Activated CD4-positive, CD25-positive, alpha-beta regulatory T cell (primary cell): ENCODE measurements around the gene CCNDBP1.
"Not testable (repeated sequence)": the region's sequence is repeated elsewhere in the genome, so short reads cannot be mapped to it uniquely, and the experiment has no call there.

Experiments
- DNase-seq, 4 experiments: peaks; one replicate each; lab custom pipeline; 2025; lab: John Stamatoyannopoulos, UW

CCNDBP1 gene

DNA sequence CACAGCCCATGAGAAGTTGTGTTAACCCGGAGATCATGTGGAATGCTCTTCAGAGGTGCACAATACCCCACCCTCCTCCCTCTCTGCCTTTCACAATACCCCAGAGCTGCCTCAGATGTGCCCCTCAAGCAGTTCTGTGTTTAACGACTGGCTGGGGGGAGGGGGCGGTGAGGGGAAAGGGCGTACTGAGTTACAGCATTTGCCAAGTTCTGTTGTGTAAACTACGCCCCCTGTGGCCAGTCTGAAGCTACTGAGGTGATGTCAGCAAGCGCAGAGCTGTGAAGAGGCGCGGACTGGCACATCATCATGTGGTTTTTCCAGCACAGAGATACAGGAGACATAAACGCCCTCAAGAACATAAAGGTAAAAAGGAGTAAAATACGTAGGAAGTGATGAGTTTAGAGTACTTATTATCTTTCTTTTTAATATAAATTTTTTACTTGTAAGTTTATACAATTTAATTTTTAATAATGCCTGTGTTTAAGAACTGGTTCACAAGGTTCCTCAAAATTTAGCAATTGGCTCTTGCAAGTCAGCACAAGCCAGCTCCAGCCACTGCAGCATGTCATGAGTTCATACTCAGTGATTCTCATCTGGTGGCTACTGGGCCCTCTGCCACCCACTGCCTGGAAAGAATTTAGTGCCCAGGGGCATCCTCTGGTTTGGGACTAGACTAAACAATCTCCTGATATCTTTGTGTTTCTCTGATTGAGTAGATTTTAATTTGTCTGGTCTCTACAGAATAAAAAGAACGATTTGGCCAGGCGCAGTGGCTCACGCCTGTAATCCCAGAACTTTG, 33.9 kb downstream of the CCNDBP1 start:
- DNase-seq = no peak

DNA sequence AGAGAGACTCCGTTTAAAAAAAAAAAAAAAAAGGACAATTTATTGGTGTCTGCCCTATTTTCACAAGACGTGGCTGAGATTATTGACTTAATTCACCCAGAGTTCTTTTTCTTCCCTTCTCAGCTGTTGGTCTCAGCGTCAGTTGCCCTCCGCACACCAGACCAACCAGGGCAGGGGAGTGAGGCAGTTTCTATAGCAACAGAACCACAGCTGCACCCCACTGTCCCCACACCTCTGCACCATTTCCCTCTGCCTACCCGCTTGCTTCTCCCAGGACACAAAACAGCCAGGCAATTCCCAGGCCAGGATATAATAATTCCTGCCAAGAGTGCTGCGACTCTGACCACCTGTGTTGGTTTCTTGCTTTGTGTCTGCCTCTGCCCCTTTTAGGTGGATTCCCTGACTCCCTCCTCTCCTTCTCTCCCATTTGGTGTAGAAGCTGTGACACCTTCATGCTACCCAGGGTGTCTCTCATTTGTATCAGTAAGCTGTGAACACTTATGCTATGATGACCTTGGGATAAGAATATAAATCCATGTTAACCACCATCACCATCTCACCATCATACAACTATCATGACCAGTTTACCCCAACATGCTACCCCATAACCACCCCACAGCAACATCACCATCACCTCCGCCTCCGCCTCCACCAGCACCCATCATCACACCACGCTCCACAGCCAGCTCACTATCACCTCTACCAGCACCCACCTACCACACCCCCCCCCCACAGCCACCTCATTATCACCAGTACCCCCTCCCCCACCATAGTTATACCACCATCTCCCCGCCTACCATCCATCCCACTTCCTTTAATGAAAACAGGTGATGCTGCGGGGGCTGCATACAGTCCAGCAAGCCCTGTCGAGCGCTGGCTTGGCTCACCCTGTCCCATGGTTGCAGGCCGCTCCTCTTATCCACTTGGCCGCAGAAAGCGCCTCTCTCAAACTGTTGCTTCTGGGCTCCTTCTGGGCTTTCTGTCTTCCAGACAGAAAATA, 35.0 kb downstream of the CCNDBP1 start:
- no peak for DNase-seq

DNA sequence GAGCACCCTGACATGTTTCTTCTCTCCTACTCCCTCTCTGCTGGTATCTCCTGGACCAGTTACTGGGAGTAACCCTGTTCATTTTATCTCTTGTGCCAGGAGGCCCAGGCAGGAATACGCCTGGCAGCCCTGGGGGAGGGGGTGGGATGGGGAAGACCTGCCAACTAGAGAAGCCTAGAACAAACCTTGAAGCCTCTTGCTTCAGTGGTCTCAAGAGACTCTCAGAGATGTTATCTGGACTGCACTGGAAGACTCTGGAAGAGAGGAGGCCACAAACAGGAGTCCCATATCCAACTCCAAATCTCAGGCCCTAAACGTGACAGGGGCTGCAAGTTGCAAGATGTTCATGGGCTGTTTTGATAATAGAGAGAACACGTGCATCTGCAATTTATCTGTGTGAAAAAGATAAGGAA, 35.8 kb downstream of the CCNDBP1 start, which contains the start of gene EPB42:
EPB42 (minus strand) TSS at position 28 of the 413 bp plus-strand sequence. CDS start 193 bp downstream, outside the sequence.
- DNase-seq = no peak

DNA sequence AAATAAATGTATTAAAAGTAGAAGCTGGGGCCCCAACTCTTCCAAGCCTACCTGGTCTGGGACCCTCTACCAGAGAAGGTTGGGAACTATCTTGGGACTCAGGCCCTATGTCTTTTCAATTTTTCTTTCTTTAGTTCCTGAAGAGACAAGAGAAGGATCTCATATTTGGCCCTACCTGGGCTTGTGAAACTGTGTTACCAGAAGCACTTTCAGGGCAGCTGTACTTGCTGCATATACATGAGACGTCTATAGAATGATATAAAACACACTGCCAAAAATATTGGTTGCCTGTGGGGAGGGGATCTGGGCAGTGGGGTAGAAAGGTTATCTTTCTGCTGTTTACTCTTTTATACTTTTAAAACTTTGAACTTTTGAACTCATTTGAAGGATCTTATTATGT, 36.2 kb downstream of the CCNDBP1 start:
- DNase-seq = no peak

DNA sequence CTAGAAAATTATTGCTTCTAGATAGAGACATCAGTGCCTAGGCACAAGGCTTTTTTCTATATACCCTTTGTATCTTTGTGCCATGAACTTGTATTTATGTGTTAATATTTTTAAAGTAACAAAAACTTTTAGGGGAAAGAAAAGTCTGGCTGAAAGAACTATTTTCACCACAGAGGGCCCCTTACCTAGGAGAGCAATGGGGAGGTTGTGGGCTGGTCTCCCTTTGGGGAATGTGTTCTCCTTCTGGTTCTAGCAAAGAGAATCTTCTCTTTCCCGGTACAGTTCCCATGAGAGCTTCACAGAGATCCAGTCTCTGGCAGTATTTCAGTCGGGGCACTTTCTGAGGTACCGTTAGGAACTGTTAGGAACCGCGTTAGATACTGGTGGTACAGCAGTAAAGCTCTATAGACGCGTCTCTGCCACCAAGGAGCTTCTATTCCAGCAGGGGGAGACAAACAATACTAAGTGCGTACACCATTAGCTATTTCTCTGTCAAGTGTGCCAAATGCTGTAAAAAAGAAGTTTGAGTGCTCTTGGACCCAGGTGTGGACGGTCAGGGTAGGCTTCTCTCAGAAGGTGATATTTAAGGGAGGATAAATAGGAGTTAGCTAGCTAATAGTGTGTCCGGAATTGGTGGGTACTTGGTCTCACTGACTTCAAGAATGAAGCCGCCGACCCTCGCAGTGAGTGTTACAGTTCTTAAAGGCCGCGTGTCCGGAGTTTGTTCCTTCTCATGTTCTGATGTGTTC, 40.2 kb downstream of the CCNDBP1 start:
- DNase-seq = no peak

DNA sequence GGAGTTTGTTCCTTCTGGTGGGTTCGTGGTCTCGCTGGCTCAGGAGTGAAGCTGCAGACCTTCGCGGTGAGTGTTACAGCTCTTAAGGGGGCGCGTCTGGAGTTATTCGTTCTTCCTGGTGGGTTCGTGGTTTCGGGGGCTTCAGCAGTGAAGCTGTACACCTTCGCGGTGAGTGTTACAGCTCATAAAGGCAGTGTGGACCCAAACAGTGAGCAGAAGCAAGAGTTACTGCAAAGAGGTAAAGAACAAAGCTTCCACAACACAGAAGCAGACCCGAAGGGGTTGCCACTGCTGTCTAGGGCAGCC, 40.7 kb downstream of the CCNDBP1 start:
- DNase-seq = not testable (repeated sequence)

DNA sequence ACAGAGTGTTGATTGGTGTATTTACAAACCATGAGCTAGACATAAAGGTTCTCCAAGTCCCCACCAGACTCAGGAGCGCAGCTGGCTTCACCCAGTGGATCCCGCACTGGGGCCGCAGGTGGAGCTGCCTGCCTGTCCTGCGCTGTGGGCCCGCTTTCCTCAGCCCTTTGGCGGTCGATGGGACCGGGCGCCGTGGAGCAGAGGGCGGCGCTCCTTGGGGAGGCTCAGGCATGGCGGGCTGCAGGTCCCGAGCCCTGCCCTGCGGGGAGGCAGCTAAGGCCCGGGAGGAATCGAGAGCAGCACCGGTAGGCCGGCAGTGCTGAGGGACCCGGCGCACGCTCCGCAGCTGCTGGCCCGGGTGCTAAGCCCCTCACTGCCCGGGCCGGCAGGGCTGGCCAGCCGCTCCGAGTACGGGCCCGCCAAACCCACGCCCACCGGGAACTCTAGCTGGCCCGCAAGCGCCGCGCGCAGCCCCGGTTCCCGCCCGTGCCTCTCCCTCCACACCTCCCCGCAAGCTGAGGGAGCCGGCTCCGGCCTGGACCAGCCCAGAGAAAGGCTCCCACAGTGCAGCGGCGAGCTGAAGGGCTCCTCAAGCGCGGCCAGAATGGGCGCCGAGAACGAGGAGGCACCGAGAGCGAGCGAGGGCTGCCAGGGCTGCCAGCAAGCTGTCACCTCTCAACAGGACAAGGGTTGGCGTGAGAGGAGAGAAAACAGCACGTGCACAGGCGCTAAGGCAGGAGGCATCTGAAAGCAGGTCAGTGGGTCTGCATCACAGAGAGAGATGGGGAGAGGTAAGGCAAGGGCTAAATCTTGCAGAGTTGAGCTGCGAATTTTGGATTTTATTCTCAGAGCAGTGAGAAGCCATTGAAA, 41.5 kb downstream of the CCNDBP1 start:
- no peak for DNase-seq

DNA sequence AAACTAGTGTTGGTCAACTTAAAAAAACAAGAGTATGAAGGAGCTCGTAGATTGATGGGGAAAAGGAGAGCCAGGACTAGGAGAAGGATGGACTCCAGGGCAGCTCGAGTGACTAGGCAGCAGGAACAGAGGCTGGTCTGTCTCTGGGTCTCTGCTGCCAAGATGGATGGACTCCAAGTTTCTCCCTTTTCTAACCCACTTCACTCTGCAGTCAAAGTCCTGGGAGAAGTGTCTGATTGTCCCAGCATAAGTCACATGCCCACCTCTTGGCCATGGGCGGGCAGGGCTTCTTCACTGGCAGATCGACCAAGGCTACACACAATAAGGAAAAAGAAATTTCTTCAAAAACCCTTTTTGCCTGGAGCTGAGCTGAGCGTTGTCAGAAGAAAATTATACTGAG, 44.8 kb downstream of the CCNDBP1 start:
- no peak for DNase-seq

DNA sequence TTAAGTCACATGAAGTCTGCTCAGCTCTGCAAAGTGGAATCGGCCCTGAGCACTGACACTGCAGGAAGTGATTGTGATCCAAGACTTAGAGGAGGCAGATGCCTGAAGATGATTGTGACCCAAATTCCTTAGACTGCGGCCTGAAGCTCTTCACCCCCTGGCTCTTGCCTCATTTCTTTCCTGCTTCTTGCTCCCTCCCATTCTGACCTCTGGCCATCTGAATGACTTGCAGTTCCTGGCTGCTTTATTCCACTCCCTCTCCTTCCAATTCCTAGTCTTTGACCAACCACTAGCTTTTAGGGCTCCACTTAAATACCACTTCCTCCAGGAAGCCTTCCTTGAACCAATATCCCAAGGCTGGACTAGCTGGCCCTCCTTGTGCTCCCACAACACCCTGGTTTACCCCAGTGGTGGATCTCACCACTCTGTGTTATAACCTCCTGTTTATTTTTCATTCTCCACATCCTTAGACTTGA, 45.5 kb downstream of the CCNDBP1 start:
- DNase-seq = no peak

DNA sequence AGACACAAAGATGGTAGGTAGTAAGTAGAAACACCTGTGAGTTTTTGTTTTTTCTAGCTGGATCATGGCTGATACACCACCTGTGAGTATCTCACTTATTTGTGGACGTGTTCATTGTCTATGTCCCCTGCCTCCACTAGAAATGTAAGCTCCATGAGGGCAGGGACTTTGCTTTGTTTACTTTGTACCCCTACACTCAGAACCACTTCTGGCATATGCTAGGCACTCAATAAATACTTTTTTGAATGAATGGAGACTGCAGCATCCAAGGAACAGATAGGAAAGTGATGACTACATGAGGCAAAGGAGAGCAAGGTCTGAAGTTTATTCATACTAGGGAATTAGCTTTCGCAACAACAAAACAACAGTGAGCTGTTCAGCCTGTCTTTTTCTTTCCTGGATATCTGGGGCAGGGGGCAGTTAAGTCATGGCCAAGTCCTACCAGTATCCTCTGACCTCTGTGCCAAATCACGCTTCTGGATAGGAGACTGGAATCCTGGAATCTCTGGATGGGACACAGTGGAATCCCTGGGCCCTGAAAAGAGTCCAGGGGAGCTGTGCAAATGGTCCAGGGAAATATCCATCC, 47.2 kb downstream of the CCNDBP1 start:
- DNase-seq = no peak

DNA sequence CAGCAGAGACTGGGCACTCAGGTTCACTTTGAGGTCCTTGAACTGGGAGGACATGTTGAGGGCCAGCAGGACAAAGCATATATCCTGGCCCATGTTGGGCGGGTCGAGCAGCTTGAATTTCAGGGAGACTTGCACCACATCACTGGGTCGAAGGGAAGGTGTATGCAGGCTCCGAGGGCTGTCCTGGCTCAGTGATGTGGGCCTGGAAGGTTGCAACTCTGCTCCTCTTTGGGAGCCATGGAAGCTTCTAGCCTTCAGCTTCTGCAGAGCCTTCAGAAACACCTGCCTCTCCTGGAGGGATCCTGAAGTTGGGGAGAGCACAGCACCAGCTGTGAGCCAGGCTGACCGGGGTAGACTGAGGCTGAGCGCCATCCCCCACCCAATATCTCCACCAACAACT, 50.3 kb downstream of the CCNDBP1 start:
- DNase-seq = no peak

DNA sequence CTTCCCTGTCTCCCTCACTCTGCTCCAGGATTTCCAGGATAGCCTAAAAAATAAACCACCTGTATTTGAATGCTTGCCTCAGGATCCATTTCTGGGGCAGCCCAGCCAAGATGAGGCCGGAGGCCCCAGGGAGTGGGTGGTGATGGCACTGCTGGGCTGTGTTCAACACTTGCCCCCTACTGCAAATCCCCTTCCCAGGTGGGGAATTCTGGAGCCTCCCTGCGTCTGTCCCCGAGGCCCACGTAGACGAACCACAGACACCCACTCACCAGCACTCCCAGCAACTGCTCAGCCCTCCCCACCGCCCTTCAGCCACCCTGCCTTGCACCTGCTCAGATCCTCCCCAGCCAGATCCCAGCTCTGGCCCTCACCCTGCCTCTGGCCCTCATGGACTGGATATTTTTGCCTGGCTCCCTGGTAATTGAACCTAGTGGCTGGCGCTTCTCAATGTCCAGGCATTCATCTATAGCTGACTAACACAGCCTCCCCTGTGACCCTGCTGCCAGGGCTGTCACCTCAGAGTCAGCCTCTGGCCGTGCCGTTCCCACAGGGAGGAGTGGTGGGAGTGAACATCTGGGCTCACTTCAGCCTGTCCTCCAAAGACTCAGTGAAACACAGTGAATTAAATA, 52.8 kb downstream of the CCNDBP1 start:
- DNase-seq = no peak

DNA sequence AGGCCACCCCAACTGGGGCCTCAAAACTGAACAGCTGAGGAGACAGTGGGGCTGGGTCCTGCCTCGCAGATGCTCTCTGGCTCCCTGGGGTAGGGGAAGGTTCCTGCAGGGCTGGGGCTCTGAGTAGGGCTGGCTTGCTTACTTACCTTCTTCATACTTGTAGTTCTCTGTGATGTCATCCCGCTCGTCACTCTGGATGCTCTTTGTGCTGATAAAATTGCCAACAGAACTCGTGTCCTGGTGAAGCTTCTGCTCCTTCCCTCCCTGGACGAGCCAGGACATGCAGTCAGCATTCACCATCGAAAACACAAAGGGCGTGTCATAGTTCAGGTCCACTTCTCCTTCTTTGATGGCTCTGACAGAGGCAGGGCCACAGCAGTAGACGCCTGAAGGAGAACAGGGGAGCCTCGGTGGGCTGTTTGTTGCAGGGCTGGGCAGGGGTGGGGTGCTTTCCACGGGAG, 53.5 kb downstream of the CCNDBP1 start:
- DNase-seq = no peak

DNA sequence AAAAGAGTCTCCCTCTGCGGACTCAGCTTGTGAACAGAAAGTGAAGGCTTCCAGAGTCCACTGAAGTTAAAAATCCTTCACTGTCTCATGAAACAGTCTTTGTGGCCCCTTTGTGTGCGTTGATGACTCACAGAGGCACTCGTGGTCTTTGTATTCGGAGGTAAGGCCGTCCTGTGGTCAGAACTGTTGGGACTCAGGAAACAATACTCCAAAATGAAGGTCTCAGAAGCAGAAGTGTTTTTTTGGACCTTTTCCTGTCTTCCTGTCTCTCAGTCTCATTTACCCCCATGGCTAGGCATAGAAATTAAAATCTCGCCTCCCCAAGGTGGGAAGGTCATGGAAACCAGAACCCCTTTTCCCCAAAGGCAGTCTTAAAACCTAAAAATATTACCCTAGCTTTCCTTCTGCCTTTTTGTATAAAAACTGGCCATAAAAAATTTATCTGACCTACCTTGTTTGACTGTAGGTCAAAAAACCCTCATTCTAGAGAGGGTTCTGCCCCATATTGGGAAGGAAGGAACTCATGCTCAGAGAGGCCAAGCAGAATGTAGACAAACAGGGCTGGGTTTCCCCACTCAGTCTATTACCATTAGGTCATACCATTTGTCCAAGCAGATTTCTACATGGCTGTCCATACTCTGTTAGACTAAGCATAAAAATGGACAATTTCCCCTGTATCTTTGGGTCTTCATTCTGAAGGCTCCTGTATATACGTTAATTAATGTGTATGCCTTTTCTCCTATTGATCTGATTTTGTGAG, 54.7 kb downstream of the CCNDBP1 start:
- DNase-seq = no peak

DNA sequence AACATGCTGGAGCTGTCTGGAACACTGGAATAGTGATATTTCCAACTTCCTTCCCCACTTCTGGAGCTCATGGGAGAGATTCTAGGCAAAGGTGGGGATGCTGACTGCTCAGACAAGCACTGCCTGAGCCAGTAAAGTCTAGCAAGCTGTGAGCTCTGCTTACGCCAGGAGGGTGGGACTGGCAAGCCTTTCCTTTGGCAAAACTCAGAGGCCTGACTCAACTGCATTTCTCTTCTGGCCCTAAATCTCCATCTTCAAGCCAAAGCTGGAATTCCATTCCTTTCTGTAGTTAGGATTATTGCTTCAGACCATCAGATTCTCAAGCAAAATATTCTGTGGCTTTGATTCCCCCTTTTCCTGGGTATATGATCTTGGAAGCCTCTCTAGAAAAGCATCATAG, 55.9 kb downstream of the CCNDBP1 start:
- no peak for DNase-seq

DNA sequence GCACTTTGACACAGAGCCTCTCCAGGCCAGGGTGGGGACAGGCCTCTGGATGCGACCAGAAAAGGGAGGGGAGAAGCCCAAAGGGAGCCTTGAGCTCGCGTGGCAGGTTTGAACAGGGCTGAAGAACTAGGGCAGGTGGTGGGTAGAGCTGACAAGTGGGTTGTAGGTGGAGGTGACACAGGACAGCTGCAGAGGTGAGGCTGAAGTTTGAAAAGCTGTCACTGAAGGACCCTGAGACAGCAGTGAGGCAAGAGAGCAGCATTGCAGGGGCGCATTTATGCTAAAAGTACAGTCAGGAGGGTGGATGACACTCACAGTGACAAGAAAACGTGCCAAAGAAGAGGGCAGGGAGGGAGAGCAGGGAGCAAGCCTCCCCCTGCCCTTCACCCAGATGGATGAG, 57.4 kb downstream of the CCNDBP1 start:
- no peak for DNase-seq

DNA sequence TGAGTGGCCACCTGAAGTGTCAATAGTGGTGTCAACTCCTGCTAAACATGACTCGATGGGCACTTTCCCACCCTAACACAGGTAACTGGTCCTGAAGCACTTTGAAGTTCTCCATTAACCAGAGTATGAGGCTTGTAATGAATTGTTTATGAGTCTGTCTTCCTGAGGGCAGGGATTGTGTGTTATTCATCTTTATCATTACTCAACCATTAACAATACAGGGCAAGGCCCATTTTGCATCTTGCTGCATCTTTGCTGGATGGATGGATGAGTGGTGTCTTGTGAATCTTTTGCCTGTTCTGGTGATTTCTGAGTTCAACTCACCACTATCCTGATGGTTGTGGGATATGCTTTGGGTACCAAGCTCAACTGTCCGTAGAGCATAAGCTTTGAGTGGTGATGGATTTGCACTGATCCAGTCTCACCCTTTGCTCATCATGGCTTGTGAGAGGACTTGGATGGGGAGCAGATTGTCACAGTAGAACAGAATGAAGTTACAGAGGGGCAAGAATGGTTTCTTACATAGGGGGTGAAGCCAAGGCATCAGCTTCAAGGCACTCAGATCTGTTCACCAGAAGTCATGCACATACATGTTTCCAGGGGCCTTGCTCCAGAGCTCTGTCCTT, 57.9 kb downstream of the CCNDBP1 start:
- DNase-seq = no peak

DNA sequence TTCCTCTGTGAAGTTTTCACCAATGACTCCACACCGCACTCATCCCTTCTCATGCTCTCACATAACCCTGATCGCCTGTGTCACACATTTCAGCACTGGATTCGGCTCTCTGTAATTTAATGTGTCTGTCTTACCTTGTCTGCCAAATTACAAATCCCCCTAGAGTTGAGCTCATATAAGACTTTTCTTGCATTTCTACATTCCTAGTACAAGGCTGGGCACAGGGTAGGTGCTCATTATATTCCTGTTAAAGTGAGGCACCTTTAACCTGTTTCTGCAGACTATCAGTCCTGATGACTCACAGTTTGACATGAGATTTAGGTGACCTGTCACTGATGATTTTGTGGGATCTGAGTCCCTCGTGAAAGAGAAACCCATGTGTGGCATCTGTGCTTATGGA, 58.9 kb downstream of the CCNDBP1 start:
- DNase-seq = no peak

DNA sequence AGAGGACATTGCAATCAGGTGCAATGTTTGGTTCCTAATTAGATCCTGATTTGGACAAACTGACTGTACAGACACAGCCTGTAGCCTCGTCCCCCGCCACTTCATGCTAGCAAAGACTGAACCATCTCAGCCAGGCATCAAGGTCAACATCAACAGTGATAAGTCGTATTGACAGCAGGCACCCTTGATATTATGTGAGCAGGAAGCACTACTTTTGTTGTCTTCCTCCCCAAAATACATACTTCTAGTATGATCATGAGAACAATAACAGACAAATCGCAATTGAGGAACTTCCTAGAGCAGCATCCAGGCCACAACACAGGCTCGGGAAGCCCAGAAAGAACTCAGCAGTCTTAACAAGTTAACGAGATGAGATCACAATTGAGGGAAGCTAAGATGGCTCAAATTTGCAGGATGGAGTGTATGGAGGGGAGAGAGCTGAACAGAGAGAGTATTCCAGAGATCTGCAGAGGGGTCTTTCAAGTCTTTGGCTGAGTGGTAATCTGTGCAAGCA, 61.1 kb downstream of the CCNDBP1 start:
- no peak for DNase-seq
